HG03025 (cell line): ENCODE data around the gene SMAD3.

Source experiments
- ATAC-seq: cut with Tn5 transposase; IDR thresholded peaks from one replicate; pipeline ENCODE4 v1.9.1; 2021; ENCODE audit warnings: mild to moderate bottlenecking, moderate library complexity; ENCODE audit not compliant: unreplicated experiment, low FRiP score

SMAD3 gene

DNA sequence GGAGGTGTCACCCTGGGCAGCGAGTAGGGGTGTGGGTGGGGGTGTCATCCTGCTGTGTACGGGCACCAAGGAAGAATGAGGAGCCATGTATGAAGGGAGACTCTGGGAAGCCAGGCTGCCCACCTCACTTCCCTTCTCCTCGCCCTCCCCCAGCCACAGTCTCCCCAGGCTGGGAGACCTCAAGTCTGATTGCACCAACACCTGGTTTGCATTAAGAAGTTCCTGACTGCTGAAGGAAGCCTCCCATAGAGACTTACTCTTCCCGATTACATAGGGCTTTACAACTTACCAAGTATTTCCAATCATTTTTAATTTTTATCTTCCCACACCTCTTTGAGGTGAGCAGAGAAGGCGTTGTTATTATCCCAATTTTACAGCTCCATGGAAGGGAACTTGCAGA is 29.5 kb upstream of the SMAD3 start:
- ATAC-seq, result no peak

DNA sequence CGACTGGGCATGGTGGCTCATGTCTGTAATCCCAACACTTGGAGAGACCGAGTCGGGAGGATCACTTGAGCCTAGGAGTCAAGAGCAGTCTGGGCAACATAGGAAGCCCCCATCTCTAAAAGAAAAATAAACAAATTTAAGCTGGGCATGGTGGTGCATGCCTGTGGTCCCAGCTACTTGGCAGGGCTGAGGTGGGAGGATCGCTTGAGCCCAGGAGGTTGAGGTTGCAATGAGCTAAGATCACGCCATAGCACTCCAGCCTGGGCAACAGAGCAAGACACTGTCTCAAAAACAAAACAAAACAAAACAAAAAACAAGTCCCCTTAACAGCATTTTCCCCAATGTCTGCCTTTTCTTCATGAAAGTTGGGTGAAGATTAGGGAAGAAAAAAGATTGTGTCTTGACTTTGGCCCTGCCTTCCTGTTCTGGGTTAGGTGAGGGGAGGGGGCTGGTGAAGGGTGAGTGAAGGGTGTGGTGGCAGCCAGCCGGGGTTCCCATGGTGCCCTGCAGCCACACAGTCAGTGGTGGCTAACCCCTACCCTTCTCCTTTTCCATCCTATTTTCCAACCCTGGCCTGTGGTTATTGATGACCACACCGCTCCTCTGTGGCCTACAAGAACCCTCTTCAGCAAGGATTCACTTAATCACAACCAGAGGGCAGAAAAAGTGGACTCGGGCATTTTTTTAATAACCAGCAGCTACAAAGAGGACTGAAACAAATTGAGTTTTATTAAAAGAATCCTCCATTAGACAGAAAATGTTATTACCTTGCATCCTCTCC is 28.4 kb upstream of the SMAD3 start:
- no peak for ATAC-seq

DNA sequence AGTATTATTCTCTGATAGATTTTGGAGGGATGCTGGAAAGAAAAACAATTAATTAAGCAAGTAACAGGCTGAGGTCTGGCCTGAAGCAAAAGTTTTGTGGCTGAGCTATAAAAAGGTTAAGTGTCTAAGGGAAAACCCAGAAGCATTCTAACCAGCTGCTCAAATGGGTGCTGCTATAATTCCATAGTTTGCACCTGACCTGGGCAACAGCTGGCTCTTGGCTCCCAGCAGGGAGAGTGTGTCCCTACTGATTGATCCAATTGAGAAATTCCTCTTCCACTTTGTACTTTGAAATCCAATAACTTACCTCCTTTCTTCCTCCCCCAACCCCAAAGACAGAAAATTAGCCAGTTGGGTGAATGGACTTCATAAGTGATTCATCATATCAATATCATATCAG is 27.7 kb upstream of the SMAD3 start:
- ATAC-seq, result no peak

DNA sequence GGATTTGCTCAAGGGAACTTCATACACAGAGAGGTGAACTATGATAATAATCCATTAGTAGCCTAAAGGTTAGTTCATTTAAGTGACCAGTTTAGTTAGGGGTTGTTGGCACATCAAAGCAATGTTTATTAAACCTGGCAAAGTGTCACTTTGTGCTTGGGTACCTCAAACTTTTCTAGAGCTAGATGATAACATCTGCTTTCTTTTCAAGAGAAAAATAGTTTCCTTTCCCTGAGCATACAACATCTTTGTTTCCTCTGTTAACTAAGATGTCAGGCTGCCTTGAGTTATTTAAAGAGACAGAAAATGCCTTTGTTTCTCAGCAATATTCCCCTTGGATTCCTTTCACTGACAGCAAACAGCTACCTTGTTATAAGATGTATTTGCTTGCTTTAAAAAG is 26.7 kb upstream of the SMAD3 start:
- no peak for ATAC-seq

DNA sequence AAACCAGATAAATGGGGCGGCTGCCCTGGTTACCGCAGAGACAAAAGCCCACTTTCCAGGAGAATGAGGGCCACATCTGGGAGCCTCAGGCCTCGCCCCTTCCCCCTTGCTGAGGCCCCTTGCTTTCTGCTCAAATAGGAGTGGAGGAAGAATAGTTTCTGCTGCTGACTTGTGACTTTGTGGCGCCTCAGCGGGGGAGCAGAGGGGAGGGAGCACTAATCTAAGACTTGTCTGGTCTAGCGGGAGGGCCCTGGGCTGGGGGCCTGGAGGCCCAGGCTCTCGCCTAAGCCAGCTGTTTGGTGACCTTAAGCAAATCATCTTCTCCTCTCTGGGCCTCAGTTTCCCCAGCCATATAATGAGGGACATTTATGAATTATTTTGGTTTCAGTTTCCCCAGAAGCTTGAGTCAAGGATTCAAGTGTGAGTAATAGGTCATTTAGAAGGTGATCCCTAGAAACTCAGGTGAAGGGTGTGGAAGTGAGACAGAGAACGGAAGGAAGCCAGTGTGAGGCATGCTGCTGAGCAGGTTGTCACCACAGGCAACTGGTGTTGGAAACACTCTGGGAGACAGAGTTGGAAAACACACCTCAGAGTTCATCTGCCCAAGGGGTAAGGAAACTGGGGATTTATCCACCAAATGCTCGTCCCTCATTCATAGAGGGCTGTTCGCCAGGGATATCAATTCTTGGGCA is 25.9 kb upstream of the SMAD3 start:
- no peak for ATAC-seq

DNA sequence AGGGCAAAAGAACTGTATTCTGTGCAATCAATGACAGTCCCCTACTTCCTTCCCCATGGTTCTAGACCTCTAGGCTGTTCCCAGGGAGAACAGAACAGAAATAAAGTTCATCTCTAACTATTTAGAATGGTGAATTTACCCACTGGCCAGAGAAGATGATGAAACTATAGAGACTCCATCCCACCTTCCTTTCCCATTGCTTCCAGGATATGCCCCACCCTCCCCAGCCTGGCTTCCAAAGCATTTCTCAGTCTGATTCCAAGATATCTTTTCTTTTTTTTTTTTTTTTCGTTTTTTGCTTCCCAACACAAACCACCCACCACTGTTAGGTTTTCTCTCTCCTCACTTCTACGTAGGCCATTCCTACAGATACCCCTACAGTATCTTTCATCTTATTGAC is 25.1 kb upstream of the SMAD3 start:
- no peak for ATAC-seq

DNA sequence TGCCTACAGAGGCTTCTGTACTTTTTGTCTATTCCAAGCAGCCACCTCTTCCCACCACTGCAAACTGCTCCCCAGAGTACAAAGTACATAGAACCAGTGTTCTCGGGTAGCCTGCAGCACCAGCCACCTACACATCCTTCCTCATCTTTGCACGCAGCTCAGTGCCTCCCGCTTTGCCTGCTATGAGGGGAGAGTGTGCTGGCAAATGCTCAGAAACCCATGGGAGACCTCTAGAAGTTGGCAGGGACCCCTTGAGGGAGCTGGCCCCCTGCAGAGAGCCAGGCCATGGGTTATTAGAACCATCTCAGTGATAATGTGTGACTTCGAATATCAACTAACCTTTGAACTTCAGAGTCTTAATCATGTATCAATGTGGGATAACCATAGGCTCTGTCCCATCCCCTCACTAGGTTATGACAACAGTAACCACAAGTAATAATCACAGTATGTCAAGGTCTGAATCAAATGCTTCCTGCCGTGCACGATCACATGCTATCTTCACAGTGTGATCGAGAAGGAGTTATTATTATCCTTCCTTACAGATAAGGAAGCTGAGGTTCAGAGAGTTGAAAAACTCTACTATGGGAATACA is 22.8 kb upstream of the SMAD3 start:
- no peak for ATAC-seq

DNA sequence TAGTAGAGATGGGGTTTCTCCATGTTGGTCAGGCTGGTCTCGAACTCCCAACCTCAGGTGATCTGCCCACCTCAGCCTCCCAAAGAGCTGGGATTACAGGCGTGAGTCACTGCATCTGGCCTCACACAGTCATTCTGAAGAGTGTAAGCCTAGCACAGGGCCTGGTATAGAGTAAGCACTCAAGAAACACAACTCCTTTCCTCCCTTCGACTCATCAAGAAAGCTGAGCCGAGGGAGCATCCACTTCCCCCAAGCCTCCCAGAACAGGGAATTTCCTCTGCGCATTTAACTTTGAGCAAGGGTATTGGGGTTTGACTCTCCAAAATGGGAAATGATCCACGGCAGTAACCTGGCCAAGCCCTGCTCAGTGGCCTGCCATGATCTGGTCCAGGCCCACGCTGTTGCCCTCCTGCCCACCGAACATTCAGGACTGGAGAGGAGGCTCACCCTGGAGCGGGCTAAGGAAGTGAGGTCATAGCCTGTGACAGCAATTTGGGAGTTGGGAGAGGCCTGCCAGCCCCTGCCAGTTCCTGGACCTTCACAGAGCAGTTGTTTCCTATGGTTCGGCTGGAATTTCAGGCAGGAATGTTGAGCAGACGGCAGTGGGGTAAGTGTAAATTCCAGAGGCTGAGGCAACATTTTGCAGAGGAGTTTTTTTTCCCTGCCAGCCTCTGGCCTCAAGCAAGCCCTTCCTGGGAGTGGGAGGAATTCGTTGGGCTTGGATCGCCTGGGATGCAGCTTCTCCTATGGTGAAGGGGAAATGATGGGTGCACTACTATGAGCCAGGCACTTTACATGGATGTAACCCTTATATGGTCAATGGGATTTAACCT is 21.2 kb upstream of the SMAD3 start:
- ATAC-seq, result no peak

DNA sequence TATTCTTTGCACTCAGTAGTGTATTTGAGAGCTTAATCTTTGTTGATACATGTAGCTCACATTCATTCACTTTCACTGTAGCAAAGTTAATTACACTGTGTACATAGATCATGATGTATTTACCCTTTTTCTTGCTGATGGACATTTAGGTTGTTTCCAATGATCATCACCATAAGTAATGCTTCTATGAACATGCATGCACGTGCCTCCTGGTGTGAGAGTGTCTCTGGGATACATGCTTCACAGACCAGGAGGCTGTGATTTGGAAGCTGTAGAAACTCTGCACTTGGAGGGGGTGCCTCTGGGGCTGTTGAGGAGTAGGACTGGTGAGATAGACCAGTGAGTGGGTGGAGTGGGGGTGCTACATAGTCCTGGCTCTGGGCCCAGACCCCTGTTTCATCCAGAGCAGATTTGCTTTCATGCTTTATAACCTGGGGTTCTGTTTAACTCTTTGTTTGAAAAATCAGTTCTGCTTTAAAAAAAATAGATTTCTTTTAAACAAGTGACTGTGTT is 18.2 kb upstream of the SMAD3 start:
- no peak for ATAC-seq

DNA sequence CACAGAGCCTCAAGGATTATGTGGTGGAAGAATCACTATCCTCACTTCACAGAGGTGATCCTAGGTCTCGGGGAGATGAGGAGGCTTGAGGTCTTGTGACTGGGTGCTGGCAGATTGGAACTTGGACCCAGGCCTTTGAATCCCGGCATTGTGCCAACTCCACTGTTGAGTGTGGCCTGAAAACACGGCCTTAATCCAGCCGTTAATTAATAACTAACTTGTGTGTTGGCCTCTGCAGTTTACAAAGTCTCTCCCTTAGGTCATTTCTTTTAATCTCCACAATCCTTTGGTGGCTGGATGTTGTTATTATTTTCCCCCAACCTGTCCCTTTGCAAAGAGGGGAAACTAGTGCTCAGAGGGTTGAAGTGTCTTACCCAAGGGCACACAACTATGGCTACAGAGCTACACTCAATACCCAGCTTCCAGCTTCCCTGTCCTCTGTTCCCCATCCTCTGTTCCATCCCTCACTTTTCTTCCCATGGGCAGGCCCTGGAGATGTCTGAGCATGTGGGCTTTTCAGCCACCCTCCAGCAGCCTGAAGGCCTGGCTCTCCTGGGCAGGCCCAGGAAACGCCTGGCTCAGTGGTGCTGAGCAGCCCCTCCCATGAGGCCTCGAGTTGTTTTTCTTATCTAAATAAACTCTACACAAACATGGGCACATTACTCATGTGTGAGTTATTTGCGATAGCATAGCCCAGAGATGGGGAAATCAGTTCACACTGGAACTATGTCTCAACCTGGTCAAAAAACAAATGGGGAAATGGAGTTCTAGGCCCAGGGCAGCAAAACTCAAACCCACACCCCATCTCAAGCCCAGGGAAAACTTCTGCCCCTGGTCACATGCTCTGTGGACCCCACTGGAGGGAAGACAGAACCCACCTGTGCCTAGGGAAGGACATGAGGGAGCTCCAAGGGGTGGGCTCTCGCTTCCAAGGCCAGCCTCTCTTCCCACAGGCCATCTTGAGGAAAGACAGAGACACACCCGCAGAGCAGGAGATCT is 16.8 kb upstream of the SMAD3 start:
- ATAC-seq, result no peak

DNA sequence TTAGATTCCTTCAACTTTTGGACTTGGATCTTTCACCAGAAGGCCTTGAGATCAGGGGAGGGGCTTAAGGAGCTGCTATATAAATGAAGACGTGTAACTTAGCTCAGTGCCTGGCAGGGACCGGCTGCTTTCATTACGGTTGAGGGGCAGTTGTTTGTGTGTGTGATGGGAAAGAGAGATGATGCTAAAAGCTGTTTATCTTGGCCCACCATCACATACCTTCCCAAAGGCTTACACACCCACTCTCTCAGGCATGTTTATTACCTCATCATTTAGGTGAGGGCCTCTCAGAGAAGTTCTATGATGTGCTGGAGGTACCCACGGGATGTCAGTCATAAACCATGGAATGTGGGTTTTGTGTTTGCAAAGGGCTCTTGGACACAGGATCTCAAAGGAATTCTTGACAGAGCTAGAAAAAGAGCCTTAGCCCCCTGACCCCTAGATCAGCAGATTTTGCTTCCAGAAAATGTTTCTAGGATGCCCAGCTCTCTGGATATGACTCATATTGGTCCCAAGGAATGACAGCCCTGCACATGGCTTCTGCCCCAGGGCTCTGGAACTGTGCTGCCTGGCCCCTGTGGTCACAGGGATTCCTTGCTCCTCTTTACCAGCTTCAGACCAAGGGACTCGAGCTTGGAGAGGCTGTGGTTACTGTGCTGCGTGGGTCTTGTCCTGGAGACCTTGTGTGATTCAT is 15.9 kb upstream of the SMAD3 start:
- ATAC-seq, result no peak

DNA sequence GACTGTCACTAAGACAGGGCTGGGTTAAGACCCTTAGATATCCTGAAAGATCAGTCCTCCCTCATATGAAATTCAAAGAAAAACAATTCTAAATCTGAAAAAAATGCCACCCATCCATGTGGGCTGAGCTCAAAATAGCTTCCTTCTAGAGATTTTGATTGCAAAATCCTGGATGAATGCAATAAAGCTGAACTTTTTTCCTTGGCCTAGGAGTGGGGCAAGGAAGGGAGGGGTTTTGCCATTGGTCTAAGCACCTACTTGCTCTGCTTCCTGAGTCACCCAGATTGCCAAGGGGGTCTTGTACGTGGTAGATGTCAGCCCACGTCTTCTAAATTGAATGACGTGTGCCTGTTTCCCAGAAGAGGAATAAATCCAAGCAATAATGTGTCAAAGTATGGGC is 15.3 kb upstream of the SMAD3 start:
- no peak for ATAC-seq

DNA sequence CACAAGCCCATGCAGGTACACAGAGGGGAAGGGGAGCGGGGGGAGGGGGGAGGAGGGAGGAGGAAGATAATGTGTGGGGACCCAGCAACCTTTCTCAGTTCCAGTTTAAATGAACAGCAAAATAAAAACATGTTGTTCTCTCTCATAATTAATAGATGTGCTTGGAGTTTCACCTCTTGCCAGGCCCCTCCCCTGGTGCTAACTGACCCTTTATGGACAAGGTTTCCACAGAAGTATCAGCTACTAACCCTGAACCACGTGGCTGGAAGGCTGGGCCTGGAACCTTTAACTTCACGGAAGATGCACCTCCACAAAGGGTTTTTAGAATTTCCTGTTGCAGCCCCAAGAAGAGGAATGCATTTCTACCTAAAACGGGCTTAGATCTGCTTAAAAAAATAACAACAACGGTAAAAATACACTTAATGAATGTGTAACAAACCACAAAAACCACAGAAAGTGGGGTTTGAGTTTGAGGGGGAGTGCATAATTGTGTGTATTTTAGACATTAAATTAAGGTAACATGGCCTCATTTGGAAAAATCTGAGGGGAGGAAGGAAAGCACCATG is 14.8 kb upstream of the SMAD3 start:
- ATAC-seq, result no peak

DNA sequence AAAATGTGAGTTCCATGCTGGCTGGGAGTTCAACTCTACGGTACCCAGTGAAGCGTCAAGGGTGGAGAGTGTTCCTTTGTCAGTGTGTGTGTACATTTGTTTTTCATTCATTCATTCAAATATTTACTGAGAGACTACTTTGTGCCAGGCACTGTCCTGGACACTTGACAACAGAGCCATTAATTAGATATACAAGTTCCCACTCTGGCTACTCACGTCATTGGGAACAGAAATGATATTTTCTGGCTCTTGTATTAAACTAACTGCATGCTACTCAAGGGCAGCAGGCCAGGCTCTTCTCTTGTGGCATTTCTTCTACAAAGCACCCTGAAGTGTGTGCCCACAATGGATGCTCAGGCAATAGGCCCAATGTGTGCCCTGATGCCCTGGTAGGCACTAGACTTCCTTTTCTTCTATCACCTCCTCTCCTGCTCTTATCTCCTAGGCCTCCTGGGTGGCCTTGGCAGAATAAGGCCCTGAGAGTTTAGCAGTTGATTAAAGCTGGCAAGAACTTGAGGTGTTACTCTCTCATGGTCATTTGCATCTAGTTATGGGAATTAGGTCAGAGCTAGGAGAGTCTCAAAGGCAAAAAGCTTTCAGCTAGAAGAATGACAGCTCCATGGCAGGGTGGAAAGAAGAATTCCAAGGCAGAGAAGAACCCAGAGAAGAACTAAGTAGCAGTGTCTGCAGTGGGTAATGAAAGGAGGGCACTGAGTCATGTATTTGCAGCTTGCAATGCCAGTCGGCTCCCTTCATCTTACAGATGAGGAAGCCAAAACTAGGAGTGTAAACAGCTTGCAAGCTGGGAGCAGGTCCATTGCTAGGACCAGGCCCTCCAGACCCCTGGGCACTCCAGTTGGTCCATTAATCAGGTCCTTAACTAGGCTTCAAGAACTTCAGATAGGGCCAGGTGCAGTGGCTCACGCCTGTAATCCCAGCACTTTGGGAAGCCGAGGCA is 14.0 kb upstream of the SMAD3 start:
- ATAC-seq, result no peak

DNA sequence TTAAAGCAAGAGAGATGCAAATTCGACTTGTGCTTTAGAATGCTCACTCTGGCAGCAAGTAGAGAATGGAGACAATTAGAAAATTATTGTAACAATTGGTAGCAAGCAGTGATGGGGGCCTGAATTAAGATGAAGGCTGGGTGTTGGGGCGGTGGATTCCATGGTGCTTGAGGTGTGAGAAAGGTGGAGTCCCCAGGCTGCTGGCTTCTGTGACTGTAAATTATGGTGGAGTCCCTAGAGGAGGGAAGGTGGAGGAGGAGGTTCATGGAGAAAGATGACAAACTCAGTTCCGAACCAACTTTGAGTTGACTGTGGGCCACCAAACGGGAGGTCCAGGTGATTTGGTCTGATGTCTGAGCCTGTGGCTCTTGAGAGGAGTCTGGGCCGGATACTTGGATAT is 10.7 kb upstream of the SMAD3 start:
- no peak for ATAC-seq

DNA sequence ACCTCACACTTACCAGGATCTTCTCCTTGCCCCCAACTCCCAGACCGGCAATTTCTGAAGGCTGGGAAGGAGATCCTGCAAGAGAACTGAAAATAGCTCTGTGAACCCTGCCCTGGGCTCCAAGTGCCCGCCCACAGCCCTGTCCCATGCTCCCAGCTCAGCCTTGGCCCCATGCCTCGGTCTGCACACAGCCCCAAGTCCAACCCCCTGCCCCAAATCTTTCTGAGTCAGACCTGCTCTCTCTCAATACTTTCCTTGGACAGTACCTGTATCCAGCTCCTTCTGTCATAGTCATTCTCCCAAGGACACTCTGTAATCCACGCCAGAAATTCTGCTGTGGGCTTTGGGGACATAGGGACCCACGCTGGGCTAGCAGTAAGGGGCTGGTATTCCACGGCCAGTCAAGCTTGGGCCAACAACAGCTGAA is 6.3 kb upstream of the SMAD3 start:
- no peak for ATAC-seq

DNA sequence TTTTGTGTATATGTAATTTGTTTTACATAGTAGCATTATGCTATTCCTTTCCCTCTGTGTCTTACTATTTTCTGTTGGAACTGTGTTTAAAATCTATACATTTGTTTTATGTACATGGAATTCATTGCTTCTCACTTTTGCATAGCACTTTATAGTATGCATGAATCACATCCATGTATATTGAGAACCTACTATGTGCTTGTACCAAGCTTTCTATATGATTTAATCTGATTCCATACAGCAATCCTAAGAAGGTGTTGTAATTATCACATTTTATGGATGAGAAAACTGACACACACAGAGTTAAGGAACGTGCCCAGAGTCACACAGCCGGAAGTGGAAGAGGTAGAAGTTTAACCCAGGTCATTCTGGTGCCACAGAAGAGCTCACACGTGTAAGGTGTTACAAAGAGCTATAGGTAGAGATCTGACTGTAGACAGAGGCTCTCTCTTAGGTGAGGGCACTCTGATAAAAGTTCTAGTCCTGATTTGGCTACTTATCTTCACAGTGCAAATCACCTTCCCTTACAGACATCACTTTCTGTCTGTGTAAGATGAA is 3.5 kb upstream of the SMAD3 start:
- no peak for ATAC-seq
